HG03025 (cell line): ENCODE results near the gene ZBTB7C.

Experiments used
- ATAC-seq: cut with Tn5 transposase; IDR thresholded peaks from one replicate; pipeline ENCODE4 v1.9.1; 2021; ENCODE audit warnings: mild to moderate bottlenecking, moderate library complexity; ENCODE audit not compliant: unreplicated experiment, low FRiP score

The ZBTB7C gene

DNA sequence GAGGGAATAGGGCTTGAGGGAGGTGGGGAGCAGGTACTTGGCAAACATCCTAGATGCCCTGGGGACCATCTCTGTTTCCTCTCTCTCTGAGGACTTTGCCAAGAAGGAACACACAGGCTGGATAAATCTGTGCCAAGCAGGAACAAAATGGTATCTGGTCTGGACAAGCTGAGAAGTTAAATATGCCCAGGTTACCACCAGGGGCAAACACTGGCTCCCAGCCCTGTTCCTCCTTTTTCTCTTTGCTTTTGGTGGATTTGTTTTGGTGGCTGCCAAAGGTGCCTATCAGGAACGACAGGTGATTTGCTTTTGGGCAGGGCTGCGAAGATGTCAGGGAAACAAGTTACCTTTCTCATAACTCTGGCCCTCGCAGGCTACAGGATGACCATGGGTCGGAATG lies 251.2 kb downstream of the ZBTB7C start:
- ATAC-seq, result no peak

DNA sequence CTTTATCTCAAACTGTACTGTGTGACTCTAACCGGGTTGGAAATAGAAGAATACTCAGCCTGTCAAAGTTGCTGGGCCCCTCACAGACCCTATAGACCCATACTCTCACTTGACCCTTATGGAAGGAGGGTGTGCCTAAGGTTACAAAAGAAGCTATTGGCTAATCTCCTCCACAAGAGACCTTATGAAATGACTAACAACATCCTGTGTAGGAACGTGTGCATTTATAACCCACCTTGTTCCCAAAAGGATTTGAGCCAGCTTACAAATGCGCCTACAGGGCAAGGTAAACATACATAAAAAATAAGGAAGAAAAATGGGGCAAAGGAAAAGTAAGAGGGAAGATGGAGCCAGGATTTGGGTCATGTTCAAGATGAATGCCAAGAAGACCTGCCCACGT lies 253.3 kb downstream of the ZBTB7C start:
- no peak for ATAC-seq

DNA sequence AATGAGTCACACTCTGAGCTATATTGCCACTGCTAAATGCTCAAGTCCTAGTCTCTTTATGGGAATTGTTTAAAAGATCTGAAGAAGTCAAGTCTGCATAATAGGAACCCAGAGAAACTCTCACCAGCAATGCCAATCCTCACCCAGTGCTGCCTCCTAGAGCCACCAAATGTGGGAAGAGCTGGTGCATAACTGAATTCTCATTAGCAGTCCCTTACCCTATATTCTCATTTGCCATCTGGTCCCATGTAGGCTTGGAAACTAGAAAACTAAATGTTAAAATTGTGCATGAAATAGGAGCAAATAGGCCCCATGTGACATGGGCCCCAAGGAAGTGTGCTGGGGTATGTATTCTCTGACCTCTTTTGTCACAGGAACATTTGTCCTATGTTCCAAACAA lies 254.4 kb downstream of the ZBTB7C start:
- ATAC-seq, result no peak

DNA sequence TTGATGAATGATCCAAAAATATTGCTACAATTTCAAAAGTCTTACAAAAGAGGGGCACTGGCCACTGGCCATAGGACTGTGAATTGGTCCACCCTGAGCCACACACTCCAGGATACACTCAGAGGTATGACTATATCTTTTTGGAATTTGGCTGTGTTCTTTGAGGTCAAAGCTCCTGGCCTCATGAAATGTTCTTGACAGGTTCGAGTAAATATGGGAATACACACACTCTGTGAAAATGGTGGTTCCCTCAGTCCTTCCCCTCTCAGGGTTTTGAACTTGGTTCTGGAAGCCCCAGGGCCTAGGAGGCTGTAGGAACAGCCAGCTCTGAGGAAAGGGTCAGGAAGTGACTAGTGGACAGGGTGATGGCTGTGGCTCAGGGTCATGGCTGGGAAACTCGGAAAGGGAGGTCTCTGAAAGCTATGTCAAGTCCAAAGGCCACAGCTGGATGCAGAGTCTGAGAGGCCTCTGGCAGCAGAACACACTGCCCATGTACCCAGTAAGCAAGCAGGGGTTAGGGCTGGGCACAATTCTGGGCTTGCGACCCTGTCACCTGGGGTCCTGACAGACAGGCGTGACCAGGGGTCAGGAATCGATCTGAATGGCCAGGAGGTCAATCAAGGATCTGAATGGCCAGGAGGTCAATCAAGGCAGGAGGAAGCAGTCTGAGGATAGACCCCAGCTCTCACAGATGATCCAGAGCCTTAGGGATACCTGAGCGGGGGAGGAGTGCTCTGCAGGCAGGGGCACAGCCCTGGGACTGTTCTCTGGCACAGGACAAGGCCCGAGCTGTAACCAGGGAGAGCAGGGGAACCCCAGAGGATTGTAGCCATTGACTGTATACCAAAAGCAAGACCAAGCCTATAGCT lies 255.3 kb downstream of the ZBTB7C start:
- ATAC-seq, result no peak

DNA sequence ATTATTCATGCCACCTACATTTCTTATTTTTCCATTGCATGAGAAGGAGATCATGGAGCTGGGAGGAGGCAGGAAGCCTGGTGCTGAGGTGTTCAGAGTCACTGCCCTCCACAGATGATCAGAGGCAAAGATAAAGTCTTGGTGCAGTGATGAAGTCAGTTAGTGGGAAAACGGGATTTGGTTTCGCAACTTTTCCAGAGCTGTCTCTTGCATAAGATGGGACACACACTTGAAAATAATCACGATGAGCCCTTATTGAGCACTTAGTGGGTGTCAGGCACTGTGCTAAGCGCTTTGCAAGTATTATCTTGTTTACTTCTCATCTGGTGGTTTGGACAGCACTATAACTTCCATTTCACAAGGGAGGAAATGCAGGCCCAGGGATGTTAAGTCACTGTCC lies 256.6 kb downstream of the ZBTB7C start:
- ATAC-seq, result no peak

DNA sequence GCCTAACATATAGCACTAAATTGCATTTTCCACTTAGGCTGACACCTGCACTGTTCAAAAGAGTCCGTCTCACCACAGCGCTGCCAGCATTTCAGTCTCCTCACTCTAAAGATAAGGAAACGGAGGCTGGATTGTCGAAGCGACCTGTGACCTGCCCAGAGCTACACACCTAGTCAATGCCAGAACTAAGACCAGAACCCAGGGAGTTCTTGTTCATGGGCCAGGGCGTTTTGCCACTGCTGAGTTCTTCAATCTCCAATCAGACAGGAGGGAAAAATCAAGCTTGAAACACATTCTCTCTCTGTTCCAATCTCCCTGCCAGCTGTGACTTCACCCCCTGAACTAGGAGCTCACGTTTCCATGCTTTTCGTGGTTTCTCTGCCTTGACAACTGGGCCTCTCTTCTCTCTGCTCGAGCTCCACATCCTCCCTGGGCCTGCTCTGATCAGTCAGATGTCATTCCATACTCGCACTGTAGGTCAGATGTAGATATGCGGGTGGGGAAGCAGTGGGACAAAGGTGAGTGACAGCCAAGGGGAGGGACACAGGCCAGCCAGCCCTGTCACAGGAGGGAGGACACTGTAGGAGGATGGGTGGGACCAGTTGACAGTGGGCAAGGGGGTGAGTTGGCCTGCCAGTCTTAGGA lies 257.6 kb downstream of the ZBTB7C start:
- no peak for ATAC-seq

DNA sequence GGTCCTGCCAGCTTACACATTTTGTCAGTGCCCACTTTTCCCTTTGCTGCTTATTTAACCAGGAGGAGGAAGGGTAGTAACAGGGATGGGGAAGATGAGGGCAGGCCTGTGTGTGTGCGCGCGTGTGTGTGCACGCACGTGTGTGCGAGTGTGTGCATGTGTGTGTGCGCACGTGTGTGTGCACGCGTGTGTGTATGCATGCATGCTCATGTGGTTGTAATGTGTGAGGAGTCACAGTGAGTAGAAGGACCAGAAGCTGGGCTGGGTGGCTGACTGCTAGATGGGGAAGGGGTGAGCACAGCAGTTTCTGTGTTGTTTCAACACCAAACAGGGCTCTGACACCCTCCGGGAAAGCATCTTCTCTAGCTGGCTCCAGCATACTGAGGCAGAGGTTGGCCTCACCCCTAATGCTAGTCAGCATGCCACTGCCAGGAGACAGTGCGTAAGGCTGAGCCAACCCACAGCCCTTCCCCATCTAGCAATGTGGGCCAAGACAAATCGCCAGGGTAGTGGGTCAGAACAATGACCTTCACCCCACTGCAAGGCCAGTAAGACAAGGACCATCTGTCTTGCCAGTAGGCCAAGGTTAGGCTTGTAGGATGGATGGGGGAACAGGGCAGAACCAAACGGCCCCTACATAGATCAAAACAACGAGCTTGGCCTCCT lies 260.0 kb downstream of the ZBTB7C start:
- ATAC-seq, result no peak

DNA sequence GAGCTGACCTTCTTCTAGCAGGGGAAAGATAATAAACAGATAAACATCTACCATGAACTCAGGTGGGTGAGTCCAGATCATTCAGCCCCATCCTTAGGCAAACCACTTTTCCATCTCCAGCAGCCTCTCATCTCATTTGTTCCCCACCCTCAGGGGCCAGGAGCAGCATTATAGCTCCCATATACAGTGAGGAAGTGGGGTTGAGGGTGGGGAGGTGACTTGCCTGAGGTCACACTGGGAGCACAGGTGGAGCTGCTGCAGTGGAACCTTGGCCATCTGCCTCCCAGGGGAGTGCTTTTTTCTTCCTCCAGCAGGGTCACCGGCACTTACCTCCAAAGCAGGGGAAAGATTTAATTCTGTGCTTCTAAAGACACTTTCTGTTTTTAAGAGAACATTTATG lies 266.2 kb downstream of the ZBTB7C start:
- ATAC-seq, result no peak

DNA sequence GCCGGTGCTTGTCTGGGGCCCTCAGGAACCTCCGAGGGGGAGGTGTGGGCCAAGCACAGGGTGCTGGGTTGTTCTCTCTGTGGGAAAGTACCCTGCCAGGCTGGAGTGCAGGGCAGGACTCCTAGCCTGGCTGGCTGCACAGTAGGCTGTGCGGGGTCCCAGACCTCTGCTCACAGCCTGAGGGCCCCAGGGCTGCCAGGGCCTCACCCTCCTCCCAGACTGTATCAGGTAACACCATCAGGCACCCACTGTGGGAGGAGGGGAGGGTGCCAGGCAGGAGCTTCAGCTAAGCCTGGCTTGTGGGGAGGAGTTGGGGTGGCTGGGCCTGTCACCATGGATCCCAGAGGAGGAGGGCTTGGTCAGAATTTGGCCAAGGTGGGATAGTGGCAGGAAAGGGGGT lies 266.8 kb downstream of the ZBTB7C start:
- no peak for ATAC-seq

DNA sequence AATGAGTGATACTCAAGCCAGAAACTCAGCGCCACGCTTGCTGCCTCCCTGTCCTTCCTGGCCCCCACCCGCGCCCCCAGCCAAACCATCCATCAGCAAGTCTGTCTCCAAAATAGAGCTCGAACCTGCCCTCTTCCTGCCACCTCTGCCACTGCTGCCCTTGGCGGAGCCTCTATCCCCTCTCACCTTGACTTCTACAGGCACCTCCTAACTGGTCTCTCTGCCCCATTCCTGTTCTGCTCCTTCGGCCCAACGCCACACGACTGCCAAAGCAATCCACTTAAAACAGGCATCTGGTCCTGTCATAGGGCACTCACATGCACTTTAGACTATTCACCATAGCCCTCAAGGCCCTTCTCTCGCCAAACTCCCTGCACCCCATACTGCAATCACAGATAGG lies 268.5 kb downstream of the ZBTB7C start:
- ATAC-seq, result no peak

DNA sequence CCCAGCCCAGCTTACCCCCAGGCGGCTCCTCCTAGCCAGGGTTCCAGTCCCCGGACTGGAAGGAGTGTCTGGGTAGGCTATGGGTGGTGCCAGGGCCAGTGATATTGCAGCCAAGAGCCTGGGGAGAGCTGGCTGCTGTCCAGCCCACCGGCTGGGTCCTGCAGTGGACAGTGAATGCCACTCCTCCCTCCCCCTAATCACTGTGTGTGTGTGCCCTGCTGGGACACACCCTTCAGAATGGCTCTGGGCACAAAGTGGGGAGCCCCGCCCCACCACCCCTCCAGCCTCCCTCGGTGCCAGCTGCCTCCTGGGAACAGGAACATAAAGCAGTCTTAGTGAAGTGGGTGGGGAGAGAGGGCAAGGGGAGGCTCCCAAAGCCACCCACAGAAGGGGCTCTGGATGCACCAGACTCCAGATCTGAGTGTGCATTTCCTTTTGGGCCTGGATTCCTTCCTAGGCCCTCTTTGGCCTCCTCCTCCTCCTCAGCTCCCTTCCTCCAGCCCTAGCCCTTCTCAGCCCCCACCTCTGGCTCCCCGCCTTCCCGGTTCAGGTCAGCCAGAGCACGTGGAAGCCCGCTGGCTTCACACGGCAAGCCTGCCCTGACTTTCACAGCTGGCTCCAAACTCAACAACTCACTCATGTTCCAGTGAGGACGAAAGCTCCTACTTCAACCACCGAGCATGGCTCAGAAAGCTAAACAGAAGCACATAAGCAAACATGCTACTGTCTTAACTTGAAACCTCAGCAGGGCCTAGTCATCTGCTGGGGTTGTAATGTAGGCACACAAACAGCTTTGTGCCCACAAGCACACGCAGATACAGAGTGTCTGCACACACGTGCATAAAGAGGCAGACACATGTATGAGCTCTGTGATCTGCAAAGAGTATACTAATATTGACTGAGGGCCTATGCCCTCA lies 269.5 kb downstream of the ZBTB7C start:
- no peak for ATAC-seq

DNA sequence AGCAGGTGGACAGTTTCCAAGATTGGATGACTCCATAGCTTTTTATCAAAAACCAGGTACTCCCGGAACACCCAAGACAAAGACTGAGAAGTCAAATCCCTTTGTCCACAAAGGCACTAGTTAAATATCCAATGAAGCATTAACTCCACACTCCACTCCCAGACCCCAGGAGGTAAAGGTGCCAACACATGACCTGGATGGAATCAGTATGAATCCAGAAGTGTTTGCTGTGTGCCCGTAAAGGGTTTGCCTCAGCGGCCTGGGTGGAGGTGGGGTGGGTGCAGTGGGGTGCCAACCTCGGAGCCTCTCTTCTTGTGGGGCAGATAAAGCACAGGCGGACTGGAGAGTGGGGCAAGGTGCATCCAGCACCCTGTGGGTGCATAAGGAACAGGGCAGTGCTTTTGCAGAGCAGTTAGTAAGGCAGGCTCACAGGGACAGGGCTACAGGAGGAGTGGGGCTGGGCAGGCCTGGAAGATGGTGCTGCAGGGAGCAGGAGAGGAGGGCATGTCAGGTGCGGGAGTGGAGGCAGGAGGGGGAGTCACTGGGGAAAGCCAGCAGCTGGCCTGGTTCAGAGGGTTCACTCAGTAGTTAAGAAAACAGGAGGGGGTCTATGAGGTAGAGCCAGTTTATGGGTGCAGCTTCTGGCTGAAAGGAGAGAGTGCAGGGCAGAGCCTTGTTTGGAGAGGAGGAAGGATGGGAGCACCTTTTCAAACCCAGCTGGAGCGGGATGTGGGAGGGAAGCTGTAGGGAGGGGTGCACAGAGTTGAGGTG lies 270.3 kb downstream of the ZBTB7C start:
- no peak for ATAC-seq

DNA sequence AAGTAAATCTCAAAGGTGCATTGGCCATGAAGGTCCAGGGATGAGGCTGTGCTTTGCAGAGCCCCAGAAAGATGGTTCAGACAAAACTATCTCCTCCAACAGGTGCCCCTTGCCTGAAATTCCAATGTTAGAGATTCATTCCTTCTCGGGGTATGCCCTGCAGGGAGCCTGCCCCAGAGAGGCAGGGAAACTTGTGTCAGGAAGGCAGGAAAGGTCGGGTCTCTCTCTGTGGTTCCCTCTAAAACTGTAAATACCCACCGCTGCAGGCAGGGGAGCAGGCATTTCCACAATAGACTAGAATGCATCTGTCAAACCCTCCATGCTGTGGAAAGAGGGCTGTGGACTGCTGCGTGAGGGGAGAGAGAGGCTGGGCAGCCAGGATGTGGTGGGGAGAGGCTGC lies 271.0 kb downstream of the ZBTB7C start:
- no peak for ATAC-seq

DNA sequence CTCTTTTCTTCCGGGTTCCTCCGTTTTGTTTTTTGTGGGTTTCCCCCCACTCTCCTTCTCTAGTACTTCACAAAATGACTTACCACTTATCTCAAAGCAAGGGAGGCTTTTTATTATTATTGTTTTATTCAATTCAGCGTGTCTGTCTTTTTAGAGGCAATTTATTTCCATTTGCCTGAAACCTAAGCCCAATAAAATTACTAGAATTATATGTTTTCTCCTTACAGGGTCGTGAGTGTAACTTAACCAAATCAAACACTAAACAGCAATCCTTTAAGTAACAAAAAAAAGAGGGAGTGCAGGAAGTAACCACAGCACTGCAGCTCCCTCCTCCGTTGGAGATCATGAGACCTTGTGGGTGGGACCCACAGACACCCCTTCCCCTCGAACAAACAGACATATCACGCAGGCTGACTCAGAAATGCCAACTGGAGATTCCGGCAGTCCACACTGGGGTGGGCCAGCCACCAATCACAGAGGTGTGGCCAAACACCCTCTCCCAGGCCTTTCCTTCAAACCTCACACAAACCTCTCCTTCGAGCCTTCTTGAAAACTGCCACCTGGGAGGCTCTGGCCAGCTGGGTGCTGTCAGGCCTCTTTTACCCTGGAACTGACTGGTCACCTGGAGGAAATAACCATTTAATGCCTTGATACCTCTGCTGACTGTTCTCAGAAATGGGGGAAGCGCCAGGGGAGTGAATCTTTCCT lies 271.7 kb downstream of the ZBTB7C start:
- ATAC-seq, result no peak

DNA sequence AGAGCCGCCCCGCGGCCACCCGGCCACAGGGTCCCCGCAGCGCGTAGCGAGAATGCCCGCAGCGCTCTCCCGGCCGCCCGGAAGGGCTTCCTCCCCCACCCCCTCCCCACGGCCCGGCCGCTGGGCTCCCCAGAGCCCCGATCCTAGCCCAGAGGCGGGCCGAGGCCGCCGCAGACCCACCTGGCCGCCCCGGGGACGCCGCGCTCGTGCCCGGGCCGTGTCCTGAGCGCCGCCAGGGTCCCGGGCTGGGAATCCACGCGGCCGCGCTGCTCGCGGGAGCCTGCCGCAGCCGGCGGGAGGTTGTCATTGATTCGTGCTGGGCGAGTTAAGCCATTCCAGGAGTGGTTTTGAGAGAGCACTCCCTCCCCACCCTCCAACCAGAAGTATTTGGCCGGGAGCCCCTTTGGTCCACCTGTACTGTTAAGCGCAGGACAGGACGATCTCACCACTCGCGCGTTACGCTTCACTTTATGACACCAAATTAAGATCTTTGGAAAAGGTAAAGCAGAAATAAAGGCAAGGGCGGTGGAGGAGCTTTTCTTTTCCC lies 272.3 kb downstream of the ZBTB7C start:
- ATAC-seq, result no peak

DNA sequence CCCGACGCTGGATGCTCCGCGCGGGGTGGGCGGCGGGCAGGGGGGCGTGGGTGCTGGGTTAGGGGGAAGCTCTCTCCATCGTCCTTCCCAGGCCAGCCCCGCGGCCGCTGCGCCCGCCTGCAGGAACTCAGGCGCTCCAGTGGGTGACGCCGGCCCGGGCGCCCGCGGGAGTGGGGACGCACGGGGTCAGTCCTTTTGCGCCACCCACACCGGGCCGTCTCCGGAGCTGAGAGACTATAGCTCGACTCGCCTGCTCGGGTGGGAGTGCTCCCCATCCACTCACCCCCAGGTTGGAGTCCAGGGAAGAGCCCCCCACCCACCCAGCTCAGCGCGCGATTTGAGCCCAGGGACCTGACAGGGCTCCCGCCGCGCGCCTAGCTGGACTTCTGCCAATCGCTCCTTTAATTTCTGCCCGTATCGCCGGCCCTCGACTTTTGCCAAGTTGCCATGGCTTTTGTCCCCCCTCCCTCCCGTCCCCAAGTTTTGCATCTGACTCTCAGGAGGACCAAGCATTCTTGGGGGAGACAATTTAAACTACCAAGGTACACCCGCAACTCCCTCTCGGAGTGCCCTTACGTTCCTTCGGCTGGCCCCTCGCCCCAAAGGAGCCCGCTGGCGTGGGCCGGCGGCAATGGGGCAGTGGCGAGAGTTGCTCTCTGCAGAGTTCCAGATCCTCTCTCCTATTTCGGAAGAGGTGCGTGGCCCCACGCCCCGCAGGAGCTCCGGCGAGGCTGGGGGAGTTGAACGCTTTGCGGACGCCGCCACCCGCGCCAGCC lies 272.9 kb downstream of the ZBTB7C start:
- no peak for ATAC-seq

DNA sequence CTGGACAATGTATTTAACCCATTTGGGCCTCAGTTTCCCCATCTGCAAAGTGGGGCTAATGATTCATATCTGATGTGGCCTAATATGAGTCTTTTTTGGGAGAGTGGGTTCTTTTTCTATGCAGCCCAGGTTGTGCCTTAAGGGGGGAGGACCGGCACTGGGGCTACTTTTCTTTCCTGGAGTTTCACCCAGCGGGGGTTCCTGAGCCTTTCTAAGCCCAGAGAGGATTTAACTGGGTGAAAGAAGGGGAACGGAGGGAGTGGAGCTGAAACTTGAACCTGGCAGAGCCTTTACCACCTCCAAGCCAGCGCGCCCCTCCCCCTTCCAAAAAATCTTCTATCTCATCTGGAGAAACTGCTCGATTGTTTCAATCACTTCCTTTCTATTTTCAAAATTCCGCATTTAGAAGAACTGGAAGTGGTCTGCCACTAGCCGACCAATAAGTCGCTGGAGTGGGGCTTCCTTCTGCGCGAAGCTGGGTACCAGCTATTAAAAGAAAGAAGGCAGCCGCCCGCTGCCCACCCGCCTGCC lies 273.7 kb downstream of the ZBTB7C start:
- ATAC-seq, result no peak

DNA sequence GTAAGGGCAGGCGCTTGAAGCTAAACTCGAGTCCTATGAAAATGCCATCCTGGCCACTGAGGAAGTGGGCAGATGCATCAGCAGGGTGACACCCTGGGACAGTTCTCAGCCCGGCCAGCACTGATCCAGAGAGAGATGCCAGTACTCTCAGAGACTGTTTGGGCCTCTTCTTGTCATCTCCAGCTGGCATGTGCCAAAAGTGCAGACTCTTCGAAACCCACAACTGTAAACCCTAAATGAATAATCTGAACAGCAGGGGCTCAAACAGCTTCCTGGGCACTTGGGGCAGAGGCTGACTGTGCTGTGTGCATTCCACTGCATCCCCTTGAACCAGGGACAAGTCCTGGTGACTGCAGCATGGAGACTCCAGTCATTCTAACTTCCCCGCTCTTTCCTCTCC lies 274.6 kb downstream of the ZBTB7C start:
- ATAC-seq, result no peak
